ENCODE results near the gene TRIM2.

The TRIM2 gene

DNA sequence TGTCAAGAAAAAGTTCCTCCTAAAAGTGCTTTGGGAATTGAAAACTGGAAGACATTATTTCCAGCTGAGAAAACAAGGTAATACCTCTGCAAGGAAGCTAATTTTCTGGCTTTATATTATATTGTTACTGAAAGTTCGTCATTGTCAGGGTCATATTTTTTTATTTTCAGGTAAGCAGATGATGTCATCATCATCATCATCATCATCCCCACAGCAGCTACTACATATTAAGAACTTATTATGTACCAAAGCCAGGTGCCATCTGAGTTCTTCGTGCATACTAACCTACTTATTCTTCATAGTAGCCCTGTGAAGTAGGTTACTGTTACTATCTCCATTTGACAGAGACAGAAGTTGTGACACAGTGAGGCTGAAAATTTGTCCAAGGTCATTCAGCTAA is 87.3 kb downstream of the TRIM2 start:
- TF ChIP-seq, protein P1, sequence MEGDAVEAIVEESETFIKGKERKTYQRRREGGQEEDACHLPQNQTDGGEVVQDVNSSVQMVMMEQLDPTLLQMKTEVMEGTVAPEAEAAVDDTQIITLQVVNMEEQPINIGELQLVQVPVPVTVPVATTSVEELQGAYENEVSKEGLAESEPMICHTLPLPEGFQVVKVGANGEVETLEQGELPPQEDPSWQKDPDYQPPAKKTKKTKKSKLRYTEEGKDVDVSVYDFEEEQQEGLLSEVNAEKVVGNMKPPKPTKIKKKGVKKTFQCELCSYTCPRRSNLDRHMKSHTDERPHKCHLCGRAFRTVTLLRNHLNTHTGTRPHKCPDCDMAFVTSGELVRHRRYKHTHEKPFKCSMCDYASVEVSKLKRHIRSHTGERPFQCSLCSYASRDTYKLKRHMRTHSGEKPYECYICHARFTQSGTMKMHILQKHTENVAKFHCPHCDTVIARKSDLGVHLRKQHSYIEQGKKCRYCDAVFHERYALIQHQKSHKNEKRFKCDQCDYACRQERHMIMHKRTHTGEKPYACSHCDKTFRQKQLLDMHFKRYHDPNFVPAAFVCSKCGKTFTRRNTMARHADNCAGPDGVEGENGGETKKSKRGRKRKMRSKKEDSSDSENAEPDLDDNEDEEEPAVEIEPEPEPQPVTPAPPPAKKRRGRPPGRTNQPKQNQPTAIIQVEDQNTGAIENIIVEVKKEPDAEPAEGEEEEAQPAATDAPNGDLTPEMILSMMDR (IDR thresholded peaks at IDR 0.05; ENCODE audit: low read depth, low read length) = no peak
- H3K4me3 ChIP-seq (replicated peaks in 1 of 2; ENCODE audit: low read depth in 2 of 2, low read length in 2 of 2) = no peak overlapping the region
- DNase-seq (ENCODE audit: low read depth in 2 of 2) = no peak

DNA sequence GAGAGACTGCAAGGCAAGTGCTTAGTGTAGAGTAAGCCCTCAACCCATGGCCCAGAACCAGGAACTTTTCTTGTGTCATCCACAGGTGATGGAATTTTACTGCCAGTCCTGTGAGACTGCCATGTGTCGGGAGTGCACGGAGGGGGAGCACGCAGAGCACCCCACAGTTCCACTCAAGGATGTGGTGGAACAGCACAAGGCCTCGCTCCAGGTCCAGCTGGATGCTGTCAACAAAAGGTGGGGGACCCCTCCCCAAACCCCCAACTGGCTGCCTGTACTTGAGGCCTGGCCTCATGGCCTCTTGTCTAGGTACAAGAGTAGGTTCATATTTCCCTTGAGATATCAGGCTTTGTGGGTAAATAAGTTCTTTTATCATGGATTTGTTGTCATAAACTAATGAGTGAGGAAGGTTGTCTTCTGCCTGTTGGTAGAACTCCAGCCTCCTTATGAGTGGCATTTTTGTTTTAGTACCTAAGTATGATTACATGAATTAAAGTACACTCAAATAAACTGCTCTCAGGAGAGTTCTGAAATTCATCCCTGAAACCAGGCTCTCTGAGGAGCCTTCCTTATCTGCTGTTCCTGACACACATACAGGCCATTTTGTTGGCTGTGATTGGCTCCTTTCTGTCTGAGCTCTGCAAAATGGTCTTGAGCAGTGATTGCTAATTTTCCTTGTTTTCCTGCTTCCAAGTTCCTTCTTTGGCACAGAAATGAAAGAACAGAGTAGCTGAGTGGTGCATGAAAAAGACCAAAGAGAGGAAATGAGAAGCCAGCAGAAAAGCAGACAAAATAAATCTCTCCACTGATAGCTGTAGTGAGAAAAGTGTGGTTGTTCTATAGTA is 88.9 kb downstream of the TRIM2 start:
- TF ChIP-seq, protein P1 (IDR thresholded peaks at IDR 0.05; ENCODE audit: low read depth, low read length) = no peak
- no peak overlapping the region for H3K4me3 ChIP-seq (replicated peaks in 1 of 2; ENCODE audit: low read depth in 2 of 2, low read length in 2 of 2)
- peak in 1 of 2 donors; percentile 17 for DNase-seq (ENCODE audit: low read depth in 2 of 2)

DNA sequence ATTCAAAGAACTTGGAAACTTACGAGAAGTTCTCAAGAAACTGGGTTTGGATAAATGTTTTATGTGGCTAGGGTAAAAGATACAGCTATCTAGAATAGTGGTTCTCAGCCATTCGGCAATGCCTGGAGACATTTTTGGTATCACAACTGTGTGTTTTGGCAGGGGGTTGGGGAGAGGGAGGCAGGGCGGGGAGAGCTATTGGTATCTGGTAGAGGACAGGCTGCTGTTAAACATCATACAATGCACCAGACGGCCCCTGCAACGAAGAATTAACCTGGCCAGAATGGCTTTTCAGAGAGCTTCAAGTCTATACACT is 89.5 kb downstream of the TRIM2 start:
- no peak for DNase-seq (ENCODE audit: low read depth in 2 of 2)
- TF ChIP-seq, protein P1 (IDR thresholded peaks at IDR 0.05; ENCODE audit: low read depth, low read length) = no peak
- H3K4me3 ChIP-seq (replicated peaks in 1 of 2; ENCODE audit: low read depth in 2 of 2, low read length in 2 of 2) = no peak overlapping the region

DNA sequence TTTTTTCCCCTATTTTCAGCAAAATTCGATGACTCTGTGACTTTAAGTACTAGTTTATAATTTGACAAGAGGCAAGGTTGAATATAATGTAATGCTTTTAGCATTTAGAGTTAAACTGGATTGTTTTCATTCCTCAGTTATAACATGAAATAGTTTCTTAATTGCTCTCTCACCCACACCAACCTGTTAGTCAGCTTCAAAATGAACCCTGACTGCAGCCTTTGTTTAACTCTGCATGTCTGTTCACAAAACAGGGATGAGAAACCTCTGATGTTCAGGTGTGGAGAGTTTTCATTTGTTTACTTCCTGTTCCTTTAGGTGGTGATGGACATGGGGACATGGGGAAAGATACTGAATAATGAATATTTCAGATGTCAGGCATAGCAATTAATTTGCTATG is 90.4 kb downstream of the TRIM2 start:
- no peak for DNase-seq (ENCODE audit: low read depth in 2 of 2)
- TF ChIP-seq, protein P1 (IDR thresholded peaks at IDR 0.05; ENCODE audit: low read depth, low read length) = no peak
- H3K4me3 ChIP-seq (replicated peaks in 1 of 2; ENCODE audit: low read depth in 2 of 2, low read length in 2 of 2) = no peak overlapping the region

DNA sequence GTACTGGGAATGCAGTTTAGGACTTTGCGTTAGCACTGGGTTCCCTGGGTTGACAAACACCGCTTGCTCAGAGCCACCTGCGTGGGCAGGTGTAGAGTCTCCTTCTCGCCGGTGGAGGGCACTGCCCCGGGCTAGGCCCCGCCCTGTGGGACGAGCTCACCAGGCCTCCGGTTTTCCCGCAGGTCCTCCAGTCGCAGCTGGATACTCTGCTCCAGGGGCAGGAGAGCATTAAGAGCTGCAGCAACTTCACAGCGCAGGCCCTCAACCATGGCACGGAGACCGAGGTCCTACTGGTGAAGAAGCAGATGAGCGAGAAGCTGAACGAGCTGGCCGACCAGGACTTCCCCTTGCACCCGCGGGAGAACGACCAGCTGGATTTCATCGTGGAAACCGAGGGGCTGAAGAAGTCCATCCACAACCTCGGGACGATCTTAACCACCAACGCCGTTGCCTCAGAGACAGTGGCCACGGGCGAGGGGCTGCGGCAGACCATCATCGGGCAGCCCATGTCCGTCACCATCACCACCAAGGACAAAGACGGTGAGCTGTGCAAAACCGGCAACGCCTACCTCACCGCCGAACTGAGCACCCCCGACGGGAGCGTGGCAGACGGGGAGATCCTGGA is 91.0 kb downstream of the TRIM2 start:
- no peak overlapping the region for H3K4me3 ChIP-seq (replicated peaks in 1 of 2; ENCODE audit: low read depth in 2 of 2, low read length in 2 of 2)

DNA sequence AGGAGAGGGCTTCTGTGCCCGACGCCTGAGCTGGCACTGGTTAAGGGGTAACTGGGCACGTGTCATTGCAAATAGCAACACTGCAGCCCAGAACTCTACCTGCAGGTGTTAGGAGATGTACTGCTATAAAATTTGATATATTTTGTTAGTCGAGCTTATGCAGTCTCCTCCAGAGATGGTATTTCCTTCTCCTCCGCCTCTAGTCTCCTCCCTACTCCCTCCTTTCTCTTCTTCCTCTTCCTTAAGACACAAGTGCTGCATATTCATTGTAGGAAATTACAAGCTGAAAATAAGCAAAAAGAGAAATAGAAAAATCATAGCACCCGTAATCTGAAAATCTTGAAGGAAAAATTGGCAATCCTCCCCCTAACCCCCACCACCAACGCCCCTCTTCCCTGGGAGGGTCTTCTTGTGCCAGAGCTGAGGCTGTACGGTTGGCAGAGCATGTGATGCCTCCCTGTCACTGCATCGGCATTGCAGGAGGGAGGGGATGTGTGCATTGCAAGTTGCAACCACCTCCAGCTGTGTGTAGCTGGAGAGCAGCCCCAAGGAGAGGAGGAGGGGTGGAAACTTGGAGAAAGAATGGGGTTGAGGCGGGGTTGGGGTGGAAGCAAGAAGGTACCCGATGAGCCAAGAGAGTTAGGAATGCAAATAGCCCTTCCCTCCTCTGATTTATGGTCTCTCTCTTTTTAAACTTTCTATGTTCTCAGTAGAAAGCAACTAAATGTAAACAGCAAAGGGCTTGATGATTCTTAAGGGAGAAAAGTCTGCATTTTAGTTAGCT is 92.0 kb downstream of the TRIM2 start:
- DNase-seq (ENCODE audit: low read depth in 2 of 2) = peak in 1 of 2 donors; percentile 34
- H3K4me3 ChIP-seq (replicated peaks in 1 of 2; ENCODE audit: low read depth in 2 of 2, low read length in 2 of 2) = no peak overlapping the region
- TF ChIP-seq, protein P1 (IDR thresholded peaks at IDR 0.05; ENCODE audit: low read depth, low read length) = no peak

More for the DNA sequence above, 91.0 kb downstream of the TRIM2 start:
- TF ChIP-seq, protein P1 (IDR thresholded peaks at IDR 0.05; ENCODE audit: low read depth, low read length) = no peak
- no peak for DNase-seq (ENCODE audit: low read depth in 2 of 2)

Data from cardiac fibroblast (primary cell).